Smooth muscle cell of the coronary artery (primary cell): ENCODE measurements around the gene SIGLEC6. TPM values are rescaled to one million over a fixed set of nuclear protein-coding genes. Genes with fewer than 3 reads are reported as not detected.

ENCODE experiments used
- total RNA-seq: library from RNA; depleted of rRNA; stranded (reverse); fragments of >200 nt; gene quantifications from 2 replicates; pipeline ENCODE4 v1.2.3, GENCODE V29; 2014; ENCODE audit warnings: low replicate concordance

Gene SIGLEC6
- total RNA-seq = not detected in 2 replicates

DNA sequence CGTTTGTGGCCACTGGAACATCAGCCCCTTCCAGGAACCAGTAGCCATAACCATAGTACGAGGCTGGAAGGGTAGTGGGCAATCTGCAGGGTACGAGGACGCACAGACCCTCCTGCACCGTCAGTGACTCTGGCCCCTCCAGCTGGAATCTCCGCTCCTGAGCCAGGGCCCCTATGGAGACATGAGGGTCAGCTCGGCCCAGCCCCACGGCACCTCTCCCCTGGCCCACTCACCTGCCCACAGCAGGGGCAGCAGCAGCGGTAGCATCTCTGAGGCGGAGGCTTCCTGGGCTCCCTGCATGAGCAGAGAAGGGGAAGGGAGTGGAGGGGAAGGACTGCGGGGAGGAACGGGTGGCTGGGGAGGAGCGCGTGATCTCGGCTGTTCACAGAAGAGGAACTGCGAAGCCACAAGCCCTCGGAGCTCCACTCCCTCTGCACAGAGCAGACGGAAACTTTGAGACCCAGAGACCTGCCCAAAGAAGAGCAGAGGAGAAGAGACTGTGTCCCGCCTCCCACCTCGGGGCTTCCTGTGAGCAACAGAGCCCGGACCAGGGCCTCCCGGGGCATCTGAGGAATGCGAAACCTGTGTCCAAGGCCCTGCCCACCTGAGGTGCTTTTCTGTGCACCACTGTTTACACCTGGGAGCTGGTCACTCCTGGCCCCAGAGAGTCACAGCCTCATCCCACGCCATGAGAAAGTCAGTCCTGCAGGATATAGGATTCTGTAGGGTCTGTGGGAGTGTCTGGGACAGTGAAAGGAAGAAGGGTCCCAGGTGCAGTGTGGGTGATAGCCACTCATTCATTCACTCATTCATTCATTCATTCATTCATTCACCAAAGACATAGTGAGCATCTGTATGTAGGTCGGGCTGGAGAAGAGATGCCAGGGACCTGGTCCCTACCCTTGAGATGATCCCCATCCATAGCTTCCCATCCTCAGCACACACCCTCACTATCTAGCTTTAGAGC lies at the start of gene SIGLEC6:
SIGLEC6 (minus strand) TSS at position 322 of the 967 bp plus-strand sequence; CDS start at position 300, 22 bp downstream.

DNA sequence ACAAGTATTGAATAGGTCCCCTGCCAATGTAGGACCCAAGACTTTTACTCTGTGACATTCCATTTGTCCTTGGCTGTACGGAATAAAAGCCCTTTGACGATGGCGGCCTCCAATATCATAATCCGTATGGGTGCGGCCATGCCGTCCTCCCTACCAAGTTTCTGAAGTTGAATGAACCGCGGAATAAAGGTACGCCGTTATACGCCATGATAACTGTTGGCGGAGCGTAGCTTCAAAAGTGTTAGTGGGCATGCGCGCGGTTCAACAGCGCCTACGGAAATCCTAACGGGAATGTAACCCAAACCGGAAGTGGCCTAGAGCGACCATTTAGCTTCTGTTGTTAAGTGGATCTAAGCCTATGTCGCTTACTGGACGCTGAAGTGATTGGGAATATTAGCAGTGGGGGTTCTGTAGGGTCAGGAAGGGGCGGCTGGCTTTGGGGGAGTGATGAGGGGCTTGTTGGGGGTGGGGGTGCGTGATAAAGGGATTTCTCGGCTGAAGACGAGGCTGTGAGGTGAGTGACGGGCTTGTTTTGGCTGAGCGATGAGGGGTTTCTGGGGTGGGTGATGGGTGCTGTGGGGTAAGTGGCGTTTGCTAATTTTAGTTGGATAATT lies 39.6 kb upstream of the SIGLEC6 start, which contains the start of gene ZNF175:
ZNF175 (plus strand) TSS at position 322 of the 614 bp plus-strand sequence. CDS start 2,047 bp downstream, outside the sequence.

DNA sequence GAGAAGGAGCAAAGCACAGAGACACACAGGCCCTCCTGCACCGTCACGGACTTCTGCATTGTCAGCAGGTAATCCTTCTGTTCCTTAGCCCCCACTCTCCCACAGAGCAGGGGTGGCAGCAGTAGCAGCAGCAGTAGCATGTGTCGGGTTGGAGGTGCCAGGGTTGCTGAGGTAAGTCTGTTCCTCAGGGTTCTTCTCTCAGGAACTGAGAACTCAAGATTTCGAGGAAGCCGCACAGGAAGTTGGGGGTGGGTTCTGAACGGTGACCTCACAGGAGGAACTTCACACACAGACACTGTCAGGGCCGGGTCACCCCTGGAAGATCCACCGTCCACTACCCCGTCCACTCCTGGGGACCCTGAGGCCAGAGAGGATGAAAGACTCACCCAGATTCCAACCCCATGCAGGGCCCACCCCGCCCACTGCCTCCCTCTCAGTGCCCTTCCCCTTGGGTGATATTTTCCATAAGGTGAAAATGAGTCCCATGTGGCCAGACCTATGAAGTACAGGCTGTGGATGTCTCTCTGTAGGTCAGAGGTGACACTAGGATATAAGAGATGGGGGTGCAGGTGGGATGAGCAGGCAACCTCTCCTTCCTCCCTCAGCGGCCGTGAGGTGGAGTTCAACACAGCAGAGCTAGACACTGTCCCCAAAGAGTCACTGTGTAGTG lies 29.7 kb downstream of the SIGLEC6 start, which contains the start of gene SIGLEC12:
SIGLEC12 (minus strand) TSS at position 207 of the 670 bp plus-strand sequence; CDS start at position 140, 67 bp downstream.

DNA sequence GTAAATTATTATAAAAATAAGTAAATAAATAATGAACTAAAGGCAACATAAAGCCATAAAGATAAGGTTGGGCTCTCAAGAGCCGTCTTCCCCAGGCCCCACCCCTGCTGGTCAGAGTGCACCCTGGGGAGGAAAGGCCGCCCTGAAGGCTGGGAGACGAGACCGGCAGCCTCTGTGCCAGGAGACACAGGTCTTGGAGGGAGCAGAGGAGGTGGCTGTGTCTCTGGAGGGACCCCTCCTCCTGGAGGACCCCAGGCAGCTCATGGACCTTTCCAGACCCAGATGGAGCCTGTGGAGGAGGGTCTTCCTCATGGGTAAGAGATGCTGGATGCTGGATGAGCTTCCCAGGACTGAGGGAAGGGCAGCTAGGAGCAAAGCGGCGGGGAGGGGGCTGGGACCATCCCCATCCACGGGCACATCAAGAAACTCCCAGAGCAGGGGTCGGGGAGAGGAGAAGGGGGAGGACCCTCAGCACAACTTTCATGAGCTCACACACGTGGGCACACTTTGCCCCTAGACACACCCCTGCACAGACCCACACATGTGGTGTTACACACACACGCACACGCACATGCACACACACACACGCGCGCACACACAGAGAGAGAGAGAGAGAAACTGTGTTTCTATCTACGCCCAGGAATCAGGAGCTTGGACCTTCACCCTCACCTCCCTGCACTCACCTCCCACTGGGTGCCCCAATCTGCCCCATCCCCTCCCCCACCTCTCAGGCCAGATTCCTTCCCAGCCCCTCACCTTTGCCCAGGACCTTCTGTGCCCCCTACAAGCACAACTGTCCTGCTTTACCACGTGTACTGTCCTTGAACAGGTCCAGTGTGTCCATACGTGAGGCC lies 52.9 kb downstream of the SIGLEC6 start, which contains the start of gene CEACAM18:
CEACAM18 (plus strand) TSS at position 159 of the 854 bp plus-strand sequence.

Other genes with a start within 250 kb of the SIGLEC6 start
- not detected in 2 replicates for gene IGLON5, start 220.0 kb downstream of the SIGLEC6 start, total RNA-seq
- 0.23 and 0.30 TPM in 2 replicates for gene VSIG10L, start 189.5 kb downstream of the SIGLEC6 start, total RNA-seq
- 202 and 403 TPM in 2 replicates for gene ETFB, start 165.3 kb downstream of the SIGLEC6 start, total RNA-seq
- gene CLDND2, start 162.7 kb downstream of the SIGLEC6 start, total RNA-seq = not detected in 2 replicates
- not detected in 2 replicates for gene NKG7, start 159.0 kb downstream of the SIGLEC6 start, total RNA-seq
- not detected in 2 replicates for gene LIM2, start 143.7 kb downstream of the SIGLEC6 start, total RNA-seq
- not detected in 2 replicates for gene C19orf84, start 141.1 kb downstream of the SIGLEC6 start, total RNA-seq
- not detected in 2 replicates for gene SIGLEC10, start 114.0 kb downstream of the SIGLEC6 start, total RNA-seq
- gene SIGLEC8, start 73.2 kb downstream of the SIGLEC6 start, total RNA-seq = not detected in 2 replicates
- gene CEACAM18, start 53.1 kb downstream of the SIGLEC6 start, total RNA-seq = not detected in 2 replicates
- gene SIGLEC12, start 29.9 kb downstream of the SIGLEC6 start, total RNA-seq = not detected in 2 replicates
- 2.1 and 11.2 TPM in 2 replicates for gene ZNF175, start 39.6 kb upstream of the SIGLEC6 start, total RNA-seq
- not detected in 2 replicates for gene SIGLEC5, start 98.7 kb upstream of the SIGLEC6 start, total RNA-seq
- not detected in 2 replicates for gene SIGLEC14, start 115.2 kb upstream of the SIGLEC6 start, total RNA-seq
- gene SPACA6, start 161.7 kb upstream of the SIGLEC6 start, total RNA-seq = 8.5 and 12.8 TPM in 2 replicates
- 0.08 and 0.23 TPM in 2 replicates for gene HAS1, start 192.3 kb upstream of the SIGLEC6 start, total RNA-seq
- gene FPR1, start 220.2 kb upstream of the SIGLEC6 start, total RNA-seq = 0.47 TPM in 1 of 2 replicates, not detected in the other
- not detected in 2 replicates for gene FPR2, start 229.5 kb upstream of the SIGLEC6 start, total RNA-seq